Measurements from ENCODE around the gene PXDN.
A peak's percentile ranks its signal among the peaks of the same experiment; 100 is the strongest.
"Not testable (repeated sequence)": the region's sequence is repeated elsewhere in the genome, so short reads cannot be mapped to it uniquely, and the experiment has no call there.

Gene PXDN

GRCh38 chr2:1727796-1728474 lies 16.4 kb downstream of the PXDN start:
- no peak for DNase-seq

- DNase-seq = no peak
Measured at GRCh38 chr2:1727101-1727771, 17.1 kb downstream of the PXDN start.

- no peak for DNase-seq
Measured at GRCh38 chr2:1726558-1726957, 17.8 kb downstream of the PXDN start.

DNA sequence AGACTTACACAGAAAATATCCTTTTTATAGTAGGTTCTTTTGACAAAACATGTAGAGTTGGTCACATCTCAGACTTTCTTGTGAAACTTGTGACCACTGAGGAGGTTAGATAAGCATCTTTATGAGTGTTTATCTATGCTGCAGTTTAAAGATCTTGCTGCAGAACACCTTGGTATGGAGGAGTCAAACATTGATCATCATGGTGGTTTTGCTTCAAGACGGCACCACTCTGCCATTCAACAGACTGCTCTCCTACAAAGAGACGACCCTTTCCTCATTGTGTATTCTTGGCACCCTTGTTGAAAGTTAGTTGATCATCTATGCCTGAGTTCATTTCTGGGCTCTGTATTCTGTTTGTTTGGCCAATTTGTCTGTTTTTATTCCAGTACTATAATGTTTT lies 20.0 kb downstream of the PXDN start:
- not testable (repeated sequence) for DNase-seq

DNA sequence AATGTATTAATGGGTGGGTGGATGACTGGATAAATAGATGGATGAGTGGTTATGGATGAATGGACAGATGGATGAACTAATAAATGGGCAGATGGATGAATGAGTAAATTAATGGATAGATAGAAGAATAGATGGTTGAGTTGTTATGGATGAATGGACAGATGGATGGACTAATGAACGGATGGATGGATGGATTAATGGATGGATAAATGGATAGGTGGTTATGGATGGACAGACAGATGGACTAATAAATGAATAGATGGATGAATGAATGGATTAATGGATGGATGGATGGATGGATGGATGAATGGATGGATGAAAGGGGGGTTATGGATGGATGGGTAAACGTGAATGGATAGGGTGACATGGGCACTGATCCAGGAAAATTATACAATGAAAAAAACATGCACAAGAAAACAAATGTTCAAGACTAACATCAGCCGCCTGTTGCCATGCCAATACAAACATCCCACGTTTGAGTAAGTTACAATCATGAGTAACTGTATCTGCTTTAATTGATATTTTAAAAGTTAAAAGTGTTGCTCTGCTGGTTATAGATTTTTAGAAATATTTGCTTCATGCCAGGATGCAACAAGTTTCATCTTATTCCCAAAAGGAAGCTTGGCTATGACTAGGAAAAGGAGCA lies 20.8 kb downstream of the PXDN start:
- DNase-seq = no peak

DNA sequence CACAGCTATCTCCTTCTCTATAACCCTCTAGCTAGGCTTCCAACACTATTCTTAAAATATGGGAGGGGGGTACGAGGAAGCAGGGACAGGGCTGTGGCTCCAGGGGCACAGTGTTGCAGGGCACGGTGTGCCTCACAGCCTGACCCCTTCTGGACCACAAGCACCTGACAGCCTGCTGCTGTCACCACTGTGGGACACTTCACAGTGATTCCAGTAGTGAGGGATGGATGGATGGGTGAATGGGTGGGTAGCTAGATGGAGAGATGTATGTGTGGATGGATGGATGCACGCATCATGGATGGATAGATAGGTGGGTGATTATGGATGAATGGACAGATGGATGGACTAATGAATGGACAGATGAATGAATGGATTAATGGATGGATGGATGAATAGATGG lies 21.6 kb downstream of the PXDN start:
- DNase-seq = no peak

DNA sequence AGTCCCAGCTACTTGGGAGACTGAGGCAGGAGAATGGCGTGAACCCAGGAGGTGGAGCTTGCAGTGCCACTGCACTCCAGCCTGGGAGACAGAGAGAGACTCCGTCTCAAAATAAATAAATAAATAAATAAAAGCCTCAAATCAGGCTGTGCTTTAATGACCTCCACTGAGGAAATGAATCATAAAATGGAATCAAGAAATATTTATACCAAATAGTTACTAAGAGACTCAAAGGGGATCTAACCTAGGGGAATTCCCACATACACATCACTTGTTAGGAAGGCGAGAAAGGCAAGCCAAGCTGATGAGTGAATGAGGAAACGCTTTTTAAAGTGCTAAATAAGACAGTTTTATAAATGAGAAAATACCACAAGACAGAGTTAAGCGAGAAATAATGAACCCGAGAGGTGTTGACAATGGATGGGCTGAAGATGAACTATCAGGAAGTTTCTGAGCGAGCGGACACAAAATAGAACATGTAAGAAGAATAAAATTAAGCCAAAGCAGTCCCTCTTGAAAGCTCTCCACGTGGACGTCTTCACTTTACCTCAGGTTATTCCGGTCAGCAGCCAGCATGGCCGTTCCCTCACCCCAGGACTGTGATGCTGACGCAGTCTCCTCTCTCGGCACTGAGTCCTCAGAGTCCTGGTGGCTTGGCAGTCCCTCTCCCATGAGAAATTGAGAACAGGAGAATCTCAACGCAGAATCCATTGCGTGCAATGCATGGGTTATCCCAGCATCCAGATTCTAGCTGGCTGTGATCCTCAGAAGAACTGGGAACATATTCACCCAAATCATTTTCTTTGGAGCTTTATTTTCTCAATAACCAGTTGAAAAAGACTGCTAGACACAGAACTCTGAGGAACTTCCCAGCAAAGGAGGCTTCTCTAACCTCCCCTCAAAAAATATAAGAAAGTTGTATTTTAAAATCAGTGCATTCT lies 22.3 kb downstream of the PXDN start:
- DNase-seq = no peak

GRCh38 chr2:1718339-1719220 lies 25.7 kb downstream of the PXDN start:
- DNase-seq = no peak

DNA sequence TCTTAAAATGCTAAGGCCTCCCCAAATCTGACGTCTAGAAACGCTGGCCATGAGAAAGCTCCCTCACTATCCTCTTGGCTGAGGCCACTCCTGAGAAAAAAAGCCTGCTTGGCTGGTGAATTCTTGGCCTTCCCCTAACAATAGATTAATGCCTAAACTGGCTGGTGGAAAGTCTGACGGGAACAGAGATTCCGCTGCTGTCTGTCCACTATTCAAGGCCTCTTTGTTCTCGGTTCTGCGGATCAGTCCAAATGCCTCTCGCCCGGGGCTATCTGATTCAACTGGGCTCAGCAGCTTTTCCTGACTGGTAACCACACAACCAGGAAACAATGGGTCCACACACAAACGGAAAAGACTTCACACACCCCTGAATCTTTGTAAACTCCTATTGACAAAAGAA lies 27.2 kb downstream of the PXDN start:
- DNase-seq = peak in 23 of 58 donors; percentile 17 to 82 (median 43)

- DNase-seq = no peak
Measured at GRCh38 chr2:1716441-1716840, 27.9 kb downstream of the PXDN start.

- not testable (repeated sequence) for DNase-seq
Measured at GRCh38 chr2:1716014-1716305, 28.4 kb downstream of the PXDN start.

- peak in 2 of 58 donors; percentile 8 to 47 for DNase-seq
Measured at GRCh38 chr2:1715184-1716013, 28.9 kb downstream of the PXDN start.

GRCh38 chr2:1714291-1715064 lies 29.8 kb downstream of the PXDN start:
- no peak for DNase-seq

- no peak for DNase-seq
Measured at GRCh38 chr2:1713839-1714236, 30.5 kb downstream of the PXDN start.

DNA sequence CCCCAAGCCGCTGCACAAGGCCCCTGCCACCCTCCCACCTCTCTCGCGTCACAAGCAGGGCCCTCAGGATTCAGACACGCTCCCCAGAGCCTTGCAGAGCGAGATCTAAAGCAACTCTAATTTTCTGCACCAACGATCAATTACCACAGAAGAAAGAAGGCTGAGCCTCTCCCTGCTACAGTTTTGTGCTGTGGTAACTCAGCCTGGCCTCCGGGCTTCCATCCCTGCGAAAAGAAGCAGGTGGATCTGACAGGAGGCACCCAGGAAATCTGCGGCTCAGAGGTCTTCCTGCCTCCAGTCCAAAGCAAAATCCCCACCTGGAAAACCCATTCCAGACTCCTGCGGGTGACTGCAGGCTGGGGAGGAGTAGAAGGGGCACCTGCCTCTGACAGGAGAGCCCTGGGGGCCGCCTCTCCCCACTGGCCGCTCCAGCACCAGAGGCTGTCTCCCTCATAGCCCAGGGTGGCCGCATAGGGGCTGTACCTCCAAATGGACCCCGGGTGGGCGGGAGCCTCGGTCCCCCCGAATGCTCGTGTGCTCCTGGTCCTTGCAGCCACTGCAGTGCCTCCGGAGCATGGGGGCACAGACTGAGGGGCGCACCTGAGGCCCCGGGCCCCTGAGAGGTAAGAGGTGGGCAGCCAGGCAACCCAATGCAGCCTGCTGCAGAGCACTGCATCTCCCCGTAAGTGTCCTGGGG lies 31.0 kb downstream of the PXDN start:
- DNase-seq = no peak

DNA sequence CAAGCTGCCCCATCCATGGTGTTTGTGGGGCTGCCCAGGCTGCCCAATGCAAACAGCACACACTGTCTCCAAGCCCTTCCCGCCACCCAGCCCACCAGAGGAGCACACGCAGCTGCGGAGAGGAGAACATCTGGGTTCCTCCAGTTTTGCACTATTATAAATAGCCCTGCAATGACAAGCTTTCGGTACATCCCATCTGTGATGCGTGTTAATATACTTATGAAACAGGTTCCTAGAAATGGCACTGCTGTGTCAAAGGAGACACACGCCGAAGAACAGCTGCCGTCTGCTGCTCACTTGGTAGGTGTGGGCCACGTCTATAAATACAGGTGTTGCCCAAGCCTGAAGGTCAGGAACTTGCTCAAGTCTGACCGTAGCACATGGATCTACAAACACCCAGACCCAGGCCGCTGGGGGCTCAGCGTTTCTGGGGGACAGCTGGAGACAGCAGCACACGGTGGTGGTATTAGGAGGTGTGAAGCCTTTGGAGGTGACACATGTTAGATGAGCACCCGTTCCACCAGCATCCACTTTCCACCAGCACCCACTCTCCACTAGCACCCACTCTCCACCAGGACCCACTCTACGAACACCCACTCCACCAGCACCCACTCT lies 34.3 kb downstream of the PXDN start:
- no peak for DNase-seq

DNA sequence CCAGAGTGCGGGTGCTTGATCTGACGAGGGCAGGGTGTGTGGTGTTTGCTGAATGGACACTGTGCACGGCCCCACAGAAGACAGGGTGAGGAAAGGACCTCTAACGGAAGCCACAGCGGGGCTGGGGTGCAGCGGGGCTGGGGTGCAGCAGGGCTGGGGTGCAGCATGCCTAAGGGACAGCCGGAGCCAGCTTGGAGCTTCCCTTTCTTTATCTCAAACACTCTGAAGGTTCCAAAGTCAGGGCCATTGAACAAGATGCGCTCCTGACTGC lies 35.0 kb downstream of the PXDN start:
- DNase-seq = no peak
